Retinal pigment epithelial cell (primary cell): ENCODE measurements around the gene SLC30A4.
A peak's percentile ranks its signal among the peaks of the same experiment; 100 is the strongest.

Experiments used
- DNase-seq: peaks from one replicate; pipeline ENCODE4 v3.0.0-alpha.2; 2010; ENCODE audit warnings: low read depth
- H3K4me3 ChIP-seq: 2 replicates; pipeline ENCODE4 v1.5.1; 2011; ENCODE audit warnings: mild to moderate bottlenecking, low read length, control low read depth, moderate library complexity
- TF ChIP-seq, protein P1 (sequence below): conservative IDR thresholded peaks from 2 replicates; pipeline ENCODE4 v1.5.1; 2011; ENCODE audit warnings: low read depth, low read length, control low read depth, inconsistent platforms

The SLC30A4 gene

DNA sequence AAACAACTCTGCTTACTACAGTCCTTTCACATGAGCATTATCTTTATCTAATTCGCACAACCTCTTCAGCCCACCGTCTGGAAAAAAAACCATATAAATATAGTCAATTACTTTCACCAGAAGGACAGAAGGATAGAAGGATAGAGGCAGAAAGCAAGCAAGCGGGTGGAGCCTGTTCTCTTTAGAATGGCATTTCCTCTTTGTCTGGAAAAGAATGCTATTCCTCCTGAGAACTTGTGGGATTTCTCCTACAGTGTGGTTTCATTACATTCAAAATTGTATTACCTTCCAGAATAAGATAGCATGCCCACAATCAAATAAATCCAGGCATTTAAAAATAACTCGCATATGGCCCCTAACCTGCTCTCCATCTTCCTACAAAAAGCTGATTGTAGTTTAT, 23.1 kb downstream of the SLC30A4 start:
- H3K4me3 ChIP-seq = no peak overlapping the region
- DNase-seq = no peak

DNA sequence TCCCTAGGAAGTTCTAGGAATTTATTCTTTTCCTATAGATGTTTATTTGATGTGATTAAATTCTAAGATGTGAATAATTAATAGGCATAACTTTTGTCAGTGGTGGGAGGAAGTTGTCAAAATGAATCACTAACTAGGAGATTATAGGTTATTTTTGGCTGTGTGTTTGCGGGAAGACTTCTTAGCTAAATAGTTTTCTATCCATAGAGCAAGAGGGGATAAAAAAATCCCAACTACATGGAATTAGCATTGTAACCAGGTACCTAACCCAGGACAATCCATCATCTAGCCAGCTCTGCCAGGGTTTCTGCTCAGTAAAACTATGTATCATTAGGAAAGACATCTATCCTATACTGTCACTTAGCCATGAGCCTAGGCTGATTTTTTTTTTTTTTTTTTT, 23.9 kb downstream of the SLC30A4 start:
- no peak overlapping the region for H3K4me3 ChIP-seq
- peak; percentile 23 for DNase-seq
- TF ChIP-seq, protein P1, sequence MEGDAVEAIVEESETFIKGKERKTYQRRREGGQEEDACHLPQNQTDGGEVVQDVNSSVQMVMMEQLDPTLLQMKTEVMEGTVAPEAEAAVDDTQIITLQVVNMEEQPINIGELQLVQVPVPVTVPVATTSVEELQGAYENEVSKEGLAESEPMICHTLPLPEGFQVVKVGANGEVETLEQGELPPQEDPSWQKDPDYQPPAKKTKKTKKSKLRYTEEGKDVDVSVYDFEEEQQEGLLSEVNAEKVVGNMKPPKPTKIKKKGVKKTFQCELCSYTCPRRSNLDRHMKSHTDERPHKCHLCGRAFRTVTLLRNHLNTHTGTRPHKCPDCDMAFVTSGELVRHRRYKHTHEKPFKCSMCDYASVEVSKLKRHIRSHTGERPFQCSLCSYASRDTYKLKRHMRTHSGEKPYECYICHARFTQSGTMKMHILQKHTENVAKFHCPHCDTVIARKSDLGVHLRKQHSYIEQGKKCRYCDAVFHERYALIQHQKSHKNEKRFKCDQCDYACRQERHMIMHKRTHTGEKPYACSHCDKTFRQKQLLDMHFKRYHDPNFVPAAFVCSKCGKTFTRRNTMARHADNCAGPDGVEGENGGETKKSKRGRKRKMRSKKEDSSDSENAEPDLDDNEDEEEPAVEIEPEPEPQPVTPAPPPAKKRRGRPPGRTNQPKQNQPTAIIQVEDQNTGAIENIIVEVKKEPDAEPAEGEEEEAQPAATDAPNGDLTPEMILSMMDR = no peak

More for the DNA sequence above, 23.1 kb downstream of the SLC30A4 start:
- TF ChIP-seq, protein P1 = no peak

DNA sequence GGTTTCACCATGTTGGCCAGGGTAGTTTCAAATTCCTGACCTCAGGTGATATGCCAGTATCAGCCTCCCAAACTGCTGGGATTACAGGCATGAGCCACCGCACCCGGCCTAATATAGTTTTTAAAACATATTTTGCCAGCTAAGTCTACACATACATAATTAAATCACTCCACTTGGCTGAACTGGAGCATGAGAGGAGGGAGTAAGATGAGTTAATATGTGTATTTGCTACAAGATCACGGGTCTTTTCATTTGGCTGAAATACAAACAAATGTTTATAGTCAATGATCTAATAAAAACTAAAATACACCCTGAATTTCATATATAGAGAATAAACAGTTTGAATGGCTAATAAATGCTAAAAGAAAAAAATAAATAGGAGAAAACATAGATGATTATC, 25.3 kb downstream of the SLC30A4 start:
- H3K4me3 ChIP-seq = no peak overlapping the region
- DNase-seq = no peak
- TF ChIP-seq, protein P1 = no peak

DNA sequence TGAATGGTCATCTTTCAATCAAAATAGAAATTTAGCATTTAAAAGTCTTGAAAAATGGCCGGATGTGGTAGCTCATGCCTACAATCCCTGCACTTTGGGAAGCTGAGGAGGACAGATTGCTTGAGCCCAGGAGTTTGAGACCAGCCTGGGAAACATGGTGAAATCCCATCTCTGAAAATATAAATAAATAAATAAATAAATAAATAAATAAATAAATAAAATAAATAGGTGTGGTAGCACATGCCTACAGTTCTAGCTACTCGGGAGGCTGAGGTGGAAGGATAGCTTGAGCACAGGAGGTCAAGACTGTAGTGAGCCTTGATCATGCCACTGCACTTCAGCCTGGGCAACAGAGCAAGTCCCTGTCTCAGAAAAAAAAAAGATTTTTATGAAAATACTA, 25.9 kb downstream of the SLC30A4 start:
- no peak overlapping the region for H3K4me3 ChIP-seq
- TF ChIP-seq, protein P1 = no peak
- no peak for DNase-seq

DNA sequence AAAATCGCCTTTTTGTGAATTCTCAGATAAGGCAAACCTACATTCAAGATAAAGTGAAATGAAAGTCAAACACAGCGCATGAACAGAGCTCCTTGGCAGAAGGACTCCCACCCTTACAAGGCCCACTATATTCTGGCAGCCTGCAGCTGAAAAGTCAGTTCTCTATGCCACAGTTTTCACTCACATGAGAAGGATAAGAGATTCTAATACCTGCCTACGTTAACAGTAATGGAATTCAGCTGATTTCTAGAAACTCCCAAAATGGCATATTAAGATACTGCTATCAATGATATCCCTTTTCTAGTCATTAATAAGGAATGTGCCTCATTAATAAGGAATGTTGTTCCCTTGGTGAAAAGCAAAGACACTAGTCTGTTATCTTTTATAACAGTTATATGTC, 27.0 kb downstream of the SLC30A4 start:
- H3K4me3 ChIP-seq = no peak overlapping the region
- TF ChIP-seq, protein P1 = no peak
- peak; percentile 85 for DNase-seq

DNA sequence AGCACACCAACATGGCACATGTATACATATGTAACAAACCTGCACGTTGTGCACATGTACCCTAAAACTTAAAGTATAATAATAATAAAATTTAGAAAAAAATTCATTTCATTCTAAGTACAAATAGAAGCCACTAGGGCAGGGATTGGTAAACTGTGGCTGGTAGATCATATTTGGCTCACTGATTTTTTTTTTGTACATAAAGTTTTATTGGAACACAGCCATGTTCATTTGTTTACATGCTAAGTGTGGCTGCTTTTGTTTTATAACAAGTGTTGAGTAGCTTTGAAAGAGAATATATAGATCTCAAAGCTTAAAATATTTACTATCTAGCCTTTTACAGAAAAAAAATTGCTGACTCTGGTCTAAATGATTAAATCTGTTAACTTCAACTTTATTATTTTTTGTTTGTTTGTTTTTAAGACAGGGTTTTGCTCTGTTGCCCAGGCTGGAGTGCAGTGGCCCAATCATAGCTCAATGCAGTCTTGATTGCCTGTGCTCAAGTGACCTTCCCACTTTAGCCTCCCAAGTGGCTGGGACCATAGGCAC, 32.8 kb downstream of the SLC30A4 start:
- no peak overlapping the region for H3K4me3 ChIP-seq
- TF ChIP-seq, protein P1 = no peak
- no peak for DNase-seq

DNA sequence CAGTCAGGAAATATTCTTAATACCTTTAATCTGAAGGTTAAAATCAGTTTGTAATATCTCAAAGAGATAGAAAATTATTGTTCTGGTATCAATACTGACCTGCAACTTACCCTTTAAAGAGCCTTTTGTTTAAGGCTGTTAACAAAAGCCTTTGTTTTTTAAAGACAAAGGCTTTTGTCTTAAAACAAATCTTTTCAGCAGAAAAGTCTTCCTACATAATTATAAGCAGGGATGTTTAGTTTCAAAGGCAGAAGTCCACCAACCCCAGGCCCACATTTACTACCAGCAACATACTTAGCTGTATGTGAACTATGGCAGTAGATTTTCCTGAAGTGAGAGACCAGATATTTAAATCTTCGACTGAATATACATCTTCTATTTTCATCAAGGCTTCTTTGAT, 36.2 kb downstream of the SLC30A4 start:
- no peak for DNase-seq
- TF ChIP-seq, protein P1 = no peak
- H3K4me3 ChIP-seq = no peak overlapping the region
